H1 (cell line): ENCODE data around the gene DARS1. TPM values are rescaled to one million over a fixed set of nuclear protein-coding genes. Genes with fewer than 3 reads are reported as not detected.

Experiments used
- ATF2 ChIP-seq: IDR thresholded peaks from 2 replicates; pipeline ENCODE4 v1.6.1; 2012; ENCODE audit warnings: low read length, inconsistent platforms
- CEBPB ChIP-seq: IDR thresholded peaks from 2 replicates; pipeline ENCODE4 v1.6.1; 2012; ENCODE audit warnings: low read depth, low read length
- CTBP2 ChIP-seq: IDR thresholded peaks from 2 replicates; pipeline ENCODE4 v1.7.0; 2011; ENCODE audit warnings: borderline replicate concordance, mild to moderate bottlenecking, moderate library complexity, mixed read lengths, low read length; ENCODE audit not compliant: insufficient read depth, insufficient read length
- SIRT6 ChIP-seq: IDR thresholded peaks from one replicate; pipeline ENCODE4 v1.7.1; 2012; ENCODE audit warnings: low read length, inconsistent platforms
- TBP ChIP-seq: IDR thresholded peaks from 2 replicates; pipeline ENCODE4 v1.6.1; 2011; ENCODE audit warnings: low read depth, low read length, improper control_type of control experiment
- ZNF274 ChIP-seq: IDR thresholded peaks from 2 replicates; pipeline ENCODE4 v1.7.0; 2012; ENCODE audit warnings: low read length, borderline replicate concordance; ENCODE audit errors: extremely low read depth
- polyA plus RNA-seq, 7 experiments: library from polyadenylated mRNA; depleted of rRNA in 3 of 7; stranded (reverse) in 5 of 7; unstranded in 2 of 7; fragments of >200 nt in 5 of 7; fragments of 200-250 nt in 2 of 7; gene quantifications; 1 replicate in 5 of 7; 2 replicates in 1 of 7; 4 replicates in 1 of 7; pipeline versions ENCODE4 v1.2.1 to v1.2.3, GENCODE V29; 2011 to 2013; ENCODE audit warnings: missing spikeins in 2 of 7, mixed read lengths in 2 of 7
- total RNA-seq: library from RNA; stranded (reverse); fragmentation: NEBNext Ultra II Directional; extraction: Animal tissue kit (Norgen Biotek cat#: 25700); gene quantifications from 2 replicates; pipeline ENCODE4 v1.2.1, GENCODE V29; 2021

DARS1 gene
- total and polyA plus RNA-seq, 2 of the 8 experiments (the other 6 are each of a cell fraction or from before 2014, with no cell fraction given), result 61.7 to 85.9 TPM

GRCh38 chr2:136017786-136018185 lies 32.4 kb upstream of the DARS1 start (continued):
- no peak for TF ChIP-seq ATF2
- no peak for TF ChIP-seq TBP
- no peak for TF ChIP-seq CEBPB
- no peak for TF ChIP-seq CTBP2
- no peak for TF ChIP-seq ZNF274
- TF ChIP-seq SIRT6, result no peak
